ENCODE results near the gene ARHGAP5.

Gene ARHGAP5

DNA sequence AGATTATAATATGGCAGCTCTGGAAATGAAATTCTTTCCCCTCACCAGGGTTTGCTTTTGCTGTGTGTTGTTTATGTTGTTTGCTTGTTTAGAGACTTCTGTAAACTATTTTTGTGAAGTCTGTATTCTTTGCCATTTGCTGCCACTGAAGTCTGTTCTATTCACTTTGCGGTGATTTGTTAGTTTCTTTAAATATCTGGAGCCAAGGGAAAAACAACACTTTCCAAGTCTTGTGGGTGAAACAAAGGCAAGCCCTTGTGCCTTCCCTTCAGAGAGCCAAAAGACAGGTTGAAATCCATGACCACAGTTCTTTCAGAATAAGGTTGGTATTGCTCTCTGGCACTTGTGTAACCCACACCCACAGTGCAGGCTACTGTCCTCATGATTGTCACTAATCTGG lies 65.2 kb downstream of the ARHGAP5 start:
- H3K36me3 ChIP-seq (ENCODE audit: insufficient read depth, low read length): no peaks in the 10 kb centered on the region
- H3K4me1 ChIP-seq (ENCODE audit: insufficient read depth, low read length, severe bottlenecking): no peaks in the 10 kb centered on the region
- TF ChIP-seq, protein P1, sequence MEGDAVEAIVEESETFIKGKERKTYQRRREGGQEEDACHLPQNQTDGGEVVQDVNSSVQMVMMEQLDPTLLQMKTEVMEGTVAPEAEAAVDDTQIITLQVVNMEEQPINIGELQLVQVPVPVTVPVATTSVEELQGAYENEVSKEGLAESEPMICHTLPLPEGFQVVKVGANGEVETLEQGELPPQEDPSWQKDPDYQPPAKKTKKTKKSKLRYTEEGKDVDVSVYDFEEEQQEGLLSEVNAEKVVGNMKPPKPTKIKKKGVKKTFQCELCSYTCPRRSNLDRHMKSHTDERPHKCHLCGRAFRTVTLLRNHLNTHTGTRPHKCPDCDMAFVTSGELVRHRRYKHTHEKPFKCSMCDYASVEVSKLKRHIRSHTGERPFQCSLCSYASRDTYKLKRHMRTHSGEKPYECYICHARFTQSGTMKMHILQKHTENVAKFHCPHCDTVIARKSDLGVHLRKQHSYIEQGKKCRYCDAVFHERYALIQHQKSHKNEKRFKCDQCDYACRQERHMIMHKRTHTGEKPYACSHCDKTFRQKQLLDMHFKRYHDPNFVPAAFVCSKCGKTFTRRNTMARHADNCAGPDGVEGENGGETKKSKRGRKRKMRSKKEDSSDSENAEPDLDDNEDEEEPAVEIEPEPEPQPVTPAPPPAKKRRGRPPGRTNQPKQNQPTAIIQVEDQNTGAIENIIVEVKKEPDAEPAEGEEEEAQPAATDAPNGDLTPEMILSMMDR (IDR thresholded peaks at IDR 0.05; ENCODE audit: low read length): no peak
- TF ChIP-seq EZH2 (IDR thresholded peaks at IDR 0.05; ENCODE audit: borderline replicate concordance, low read length): no peak
- no peaks in the 10 kb centered on the region for H3K9me2 ChIP-seq (ENCODE audit: low read depth, low read length)
- H2AFZ ChIP-seq (ENCODE audit: low read length): no peak overlapping the region
- H3K4me2 ChIP-seq (ENCODE audit: low read length): no peak overlapping the region
- no peaks in the 10 kb centered on the region for H3K79me2 ChIP-seq (ENCODE audit: insufficient read depth, low read length)
- H3K4me3 ChIP-seq (ENCODE audit: low read depth, low read length, poor library complexity, severe bottlenecking): no peak overlapping the region
- H4K20me1 ChIP-seq (ENCODE audit: insufficient read depth, low read length): no peaks in the 10 kb centered on the region
- H3K27ac ChIP-seq (ENCODE audit: low read depth, low read length, poor library complexity, severe bottlenecking): no peak overlapping the region
- H3K9me3 ChIP-seq (ENCODE audit: low read length): 0 out of 2 replicates have a peak, but pooled peaks cover 3% of the 10 kb centered on the region
- H3K27me3 ChIP-seq (ENCODE audit: insufficient read depth, low read length): no peaks in the 10 kb centered on the region
- H3K9ac ChIP-seq (ENCODE audit: low read length): no peak overlapping the region
- H3F3A ChIP-seq (ENCODE audit: insufficient read depth, low read length): no peaks in the 10 kb centered on the region

DNA sequence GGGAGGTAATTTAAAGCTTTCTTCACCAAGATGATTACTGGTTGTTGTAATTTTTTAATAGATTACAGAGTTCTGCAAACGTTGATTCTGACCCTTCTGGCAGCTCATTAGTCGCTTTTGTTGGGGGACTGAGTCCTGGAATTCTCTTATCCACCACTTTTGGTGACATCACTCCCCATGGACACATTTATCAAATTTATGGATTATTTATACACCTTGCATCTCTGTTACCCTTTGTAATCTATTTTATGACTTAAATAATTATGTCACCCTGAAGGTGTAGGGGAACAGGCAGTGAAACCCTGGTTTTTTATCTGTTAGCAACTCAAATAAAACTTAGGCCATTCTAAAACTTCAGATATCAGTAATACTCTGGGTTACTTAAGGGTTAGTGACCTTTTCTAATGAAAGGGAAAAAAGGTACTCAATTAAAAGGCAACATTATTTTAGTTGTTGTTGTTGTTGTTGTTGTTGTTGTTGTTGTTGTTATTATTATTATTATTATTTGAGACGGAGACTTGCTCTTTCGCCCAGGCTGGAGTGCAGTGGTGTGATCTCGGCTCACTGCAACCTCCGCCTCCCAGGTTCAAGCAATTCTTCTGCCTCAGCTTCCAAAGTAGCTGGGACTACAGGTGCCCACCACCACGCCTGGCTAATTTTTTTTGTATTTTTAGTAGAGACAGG lies 65.8 kb downstream of the ARHGAP5 start:
- Histone ChIP-seq H3K9ac (ENCODE audit: low read length) (no peak overlapping the region), H3F3A (ENCODE audit: insufficient read depth, low read length) (no peaks in the 10 kb centered on the region), H3K9me2 (ENCODE audit: low read depth, low read length) (no peaks in the 10 kb centered on the region), H3K4me1 (ENCODE audit: insufficient read depth, low read length, severe bottlenecking) (no peaks in the 10 kb centered on the region), H3K27ac (ENCODE audit: low read depth, low read length, poor library complexity, severe bottlenecking) (no peak overlapping the region), H3K4me3 (ENCODE audit: low read depth, low read length, poor library complexity, severe bottlenecking) (no peak overlapping the region), H4K20me1 (ENCODE audit: insufficient read depth, low read length) (no peaks in the 10 kb centered on the region), H3K27me3 (ENCODE audit: insufficient read depth, low read length) (no peaks in the 10 kb centered on the region), H3K4me2 (ENCODE audit: low read length) (no peak overlapping the region), H2AFZ (ENCODE audit: low read length) (no peak overlapping the region), H3K79me2 (ENCODE audit: insufficient read depth, low read length) (no peaks in the 10 kb centered on the region), H3K9me3 (ENCODE audit: low read length) (0 out of 2 replicates have a peak, but pooled peaks cover 3% of the 10 kb centered on the region), H3K36me3 (ENCODE audit: insufficient read depth, low read length) (no peaks in the 10 kb centered on the region)
- TF ChIP-seq EZH2 (IDR thresholded peaks at IDR 0.05; ENCODE audit: borderline replicate concordance, low read length): no peak
- TF ChIP-seq, protein P1 (IDR thresholded peaks at IDR 0.05; ENCODE audit: low read length): no peak

DNA sequence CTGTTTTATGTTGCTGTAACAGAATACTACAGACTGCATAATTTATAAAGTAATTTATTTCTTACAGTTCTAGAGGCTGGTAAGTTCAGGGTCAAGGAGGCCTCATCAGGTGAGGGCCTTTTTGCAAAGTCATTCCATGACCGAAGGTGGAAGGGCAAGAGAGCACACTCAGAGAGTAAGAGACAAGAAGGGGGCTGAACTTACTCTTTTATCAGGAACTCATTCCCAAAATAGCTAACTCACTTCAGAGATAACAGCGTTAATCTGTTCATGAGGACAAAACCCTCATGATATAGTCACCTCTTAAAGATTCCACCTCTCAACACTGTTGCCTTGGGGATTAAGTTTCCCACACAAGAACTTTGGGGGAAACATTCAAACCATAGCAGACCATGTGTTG lies 73.3 kb downstream of the ARHGAP5 start:
- H4K20me1 ChIP-seq (ENCODE audit: insufficient read depth, low read length): no peaks in the 10 kb centered on the region
- H3K27ac ChIP-seq (ENCODE audit: low read depth, low read length, poor library complexity, severe bottlenecking): no peak overlapping the region
- no peak overlapping the region for H3K4me3 ChIP-seq (ENCODE audit: low read depth, low read length, poor library complexity, severe bottlenecking)
- no peaks in the 10 kb centered on the region for H3K4me1 ChIP-seq (ENCODE audit: insufficient read depth, low read length, severe bottlenecking)
- no peak overlapping the region for H2AFZ ChIP-seq (ENCODE audit: low read length)
- no peaks in the 10 kb centered on the region for H3K9me2 ChIP-seq (ENCODE audit: low read depth, low read length)
- no peak overlapping the region for H3K9ac ChIP-seq (ENCODE audit: low read length)
- H3K4me2 ChIP-seq (ENCODE audit: low read length): no peak overlapping the region
- no peaks in the 10 kb centered on the region for H3F3A ChIP-seq (ENCODE audit: insufficient read depth, low read length)
- H3K27me3 ChIP-seq (ENCODE audit: insufficient read depth, low read length): no peaks in the 10 kb centered on the region
- no peaks in the 10 kb centered on the region for H3K9me3 ChIP-seq (ENCODE audit: low read length)
- no peaks in the 10 kb centered on the region for H3K36me3 ChIP-seq (ENCODE audit: insufficient read depth, low read length)
- TF ChIP-seq, protein P1 (IDR thresholded peaks at IDR 0.05; ENCODE audit: low read length): no peak
- no peak for TF ChIP-seq EZH2 (IDR thresholded peaks at IDR 0.05; ENCODE audit: borderline replicate concordance, low read length)
- H3K79me2 ChIP-seq (ENCODE audit: insufficient read depth, low read length): no peaks in the 10 kb centered on the region

Measured in OCI-LY1 (cell line).